HEK293 (cell line): ENCODE measurements around the gene NR2F1-AS1.

Source experiments
- CTCF ChIP-seq: fragments of 450-650 bp; formaldehyde crosslinking; IDR thresholded peaks from 2 replicates; pipeline ENCODE4 v1.5.1; 2016; ENCODE audit warnings: missing biosample characterization, missing genetic modification characterization
- FEZF1 ChIP-seq: fragments of 450-650 bp; formaldehyde crosslinking; IDR thresholded peaks from 2 replicates; pipeline ENCODE4 v1.5.1; 2016; ENCODE audit warnings: missing biosample characterization, missing genetic modification characterization
- SP7 ChIP-seq: fragments of 450-650 bp; formaldehyde crosslinking; IDR thresholded peaks from 2 replicates; pipeline ENCODE4 v1.5.1; 2016; ENCODE audit warnings: missing biosample characterization, missing genetic modification characterization
- ZBTB11 ChIP-seq: fragments of 450-650 bp; formaldehyde crosslinking; conservative IDR thresholded peaks from 2 replicates; pipeline ENCODE4 v1.5.1; 2016; ENCODE audit warnings: low read depth, missing biosample characterization, missing genetic modification characterization
- ZNF670 ChIP-seq: fragments of 450-650 bp; formaldehyde crosslinking; IDR thresholded peaks from 2 replicates; pipeline ENCODE4 v1.5.1; 2016; ENCODE audit warnings: missing biosample characterization, missing genetic modification characterization, low read depth

- TF ChIP-seq CTCF (no peak), SP7 (tag by site-specific recombination) (no peak), FEZF1 (tag by site-specific recombination) (no peak), ZBTB11 (no peak), ZNF670 (no peak)
Measured at GRCh38 chr5:93421987-93422401, 159.0 kb downstream of the NR2F1-AS1 start.
